Adrenal gland (tissue), 12 donors: Measurements from ENCODE around the gene FAM180A. TPM values are rescaled to one million over a fixed set of nuclear protein-coding genes. Genes with fewer than 3 reads are reported as not detected.

ENCODE experiments used
- DNase-seq, 7 donors: peaks; one replicate each; pipeline ENCODE4 v3.0.0-alpha.2; 2019 to 2020
- H3K27ac ChIP-seq, 5 donors: fragments of 200-600 bp; sonication (generic) in 4 of 5; 1 replicate in 3 of 5; 2 replicates in 2 of 5; pipeline versions ENCODE4 v1.5.1 to v1.8.0; 2016 to 2020; ENCODE audit warnings: mild to moderate bottlenecking in 1 of 5
- H3K27me3 ChIP-seq: fragments of 200-600 bp; 2 replicates; pipeline ENCODE4 v1.8.0; 2021
- H3K36me3 ChIP-seq, 2 donors: fragments of 200-600 bp; replicated peaks in 1 of 2; 1 replicate in 1 of 2; 2 replicates in 1 of 2; pipeline versions ENCODE4 v1.5.1 to v1.8.0; 2018 to 2022
- H3K4me1 ChIP-seq, 2 donors: fragments of 200-600 bp; replicated peaks in 1 of 2; 1 replicate in 1 of 2; 2 replicates in 1 of 2; pipeline versions ENCODE4 v1.5.1 to v1.8.0; 2018 to 2021
- H3K4me3 ChIP-seq, 4 donors: fragments of 200-600 bp; sonication (generic) in 3 of 4; one replicate each; pipeline ENCODE4 v1.5.1; 2016 to 2018
- H3K9me3 ChIP-seq, 3 donors: fragments of 200-600 bp; sonication (generic) in 1 of 3; replicated peaks in 1 of 3; 1 replicate in 2 of 3; 2 replicates in 1 of 3; pipeline versions ENCODE4 v1.5.1 to v1.8.0; 2016 to 2021
- POLR2A ChIP-seq, 2 donors: fragments of 450-650 bp; IDR thresholded peaks; one replicate each; pipeline ENCODE4 v1.6.1; 2017; ENCODE audit warnings: antibody characterized with exemption in 2 of 2, mild to moderate bottlenecking in 2 of 2, moderate library complexity in 1 of 2
- WGBS, 4 donors: extraction: QIAGEN DNeasy Blood & Tissue Kit in 2 of 4; methylation state at CpG; one replicate each; pipeline versions ENCODE4 v1.1.5 to v1.1.7; 2013 to 2017; 5-methylcytosine and 5-hydroxymethylcytosine counted together
- intact Hi-C, 2 donors: fragments of 100-400 bp; cut with DNase I; formaldehyde crosslinking; loops; one replicate each; pipeline versions ENCODE4 v1.14.1 to v1.15.0; 2022 to 2023
- polyA plus RNA-seq, 3 donors: library from polyadenylated mRNA; stranded (reverse); fragments of 200-250 nt in 2 of 3; fragments of 350-450 nt in 1 of 3; fragmentation: Illumina TruSeq in 1 of 3; extraction: RNeasy Lipid Tissue Mini Kit (QIAGEN cat#74804) in 1 of 3; gene quantifications; one replicate each; pipeline ENCODE4 v1.2.3, GENCODE V29; 2013 to 2014
- total RNA-seq, 9 donors: library from RNA; depleted of rRNA in 4 of 9; stranded (reverse); fragments of >200 nt in 4 of 9; fragments of 120-200 nt in 1 of 9; fragmentation: NEBNext Ultra II Directional in 1 of 9; extraction: Animal tissue kit (Norgen Biotek cat#: 25700) in 1 of 9; gene quantifications; one replicate each; pipeline versions ENCODE4 v1.1.0 to v1.2.4, GENCODE V29; 2013 to 2023
- TF ChIP-seq, protein P1 (sequence below), 6 experiments: fragments of 450-650 bp in 4 of 6; fragments of 200-600 bp in 2 of 6; sonication (generic) in 1 of 6; IDR thresholded peaks; 1 replicate in 5 of 6; 2 replicates in 1 of 6; pipeline versions ENCODE4 v1.5.1 to v1.8.0; 2016 to 2021; ENCODE audit warnings: antibody characterized with exemption in 6 of 6, mild to moderate bottlenecking in 2 of 6, moderate library complexity in 1 of 6
- donor health status: healthy with polysubstance abuse.
- donor health status: Bipolar disorder and iron deficiency.
- donor health status: DM: yes; HTN: yes; CAD: no.
- donor health status: DM: no; HTN: no; CAD: no.
- donor health status: DM: no; HTN: no; CAD: no.
- donor health status: DM: yes; HTN: yes; CAD: no.

FAM180A gene
- total and polyA plus RNA-seq, 12 donors: 0.17 to 20.4 (median 4.0) TPM

- Histone ChIP-seq H3K4me3 (no peak overlapping the region), H3K27me3 (no peaks in the 10 kb centered on the region), H3K9me3 (no peaks in the 10 kb centered on the region), H3K4me1 (no peaks in the 10 kb centered on the region), H3K36me3 (no peaks in the 10 kb centered on the region), H3K27ac (peak overlapping the region in 1 of 5 donors; percentile 10)
- TF ChIP-seq POLR2A (IDR thresholded peaks at IDR 0.05): no peak
- TF ChIP-seq, protein P1, sequence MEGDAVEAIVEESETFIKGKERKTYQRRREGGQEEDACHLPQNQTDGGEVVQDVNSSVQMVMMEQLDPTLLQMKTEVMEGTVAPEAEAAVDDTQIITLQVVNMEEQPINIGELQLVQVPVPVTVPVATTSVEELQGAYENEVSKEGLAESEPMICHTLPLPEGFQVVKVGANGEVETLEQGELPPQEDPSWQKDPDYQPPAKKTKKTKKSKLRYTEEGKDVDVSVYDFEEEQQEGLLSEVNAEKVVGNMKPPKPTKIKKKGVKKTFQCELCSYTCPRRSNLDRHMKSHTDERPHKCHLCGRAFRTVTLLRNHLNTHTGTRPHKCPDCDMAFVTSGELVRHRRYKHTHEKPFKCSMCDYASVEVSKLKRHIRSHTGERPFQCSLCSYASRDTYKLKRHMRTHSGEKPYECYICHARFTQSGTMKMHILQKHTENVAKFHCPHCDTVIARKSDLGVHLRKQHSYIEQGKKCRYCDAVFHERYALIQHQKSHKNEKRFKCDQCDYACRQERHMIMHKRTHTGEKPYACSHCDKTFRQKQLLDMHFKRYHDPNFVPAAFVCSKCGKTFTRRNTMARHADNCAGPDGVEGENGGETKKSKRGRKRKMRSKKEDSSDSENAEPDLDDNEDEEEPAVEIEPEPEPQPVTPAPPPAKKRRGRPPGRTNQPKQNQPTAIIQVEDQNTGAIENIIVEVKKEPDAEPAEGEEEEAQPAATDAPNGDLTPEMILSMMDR (IDR thresholded peaks at IDR 0.05): no peak
- no peak for DNase-seq
- WGBS, 4 donors: 59 to 72% (median 61%) methylated on average over 3 of the region's 3 CpGs
- intact Hi-C loops: no loop called here
Observed at GRCh38 chr7:135768064-135768463, 19.5 kb upstream of the FAM180A start.

DNA sequence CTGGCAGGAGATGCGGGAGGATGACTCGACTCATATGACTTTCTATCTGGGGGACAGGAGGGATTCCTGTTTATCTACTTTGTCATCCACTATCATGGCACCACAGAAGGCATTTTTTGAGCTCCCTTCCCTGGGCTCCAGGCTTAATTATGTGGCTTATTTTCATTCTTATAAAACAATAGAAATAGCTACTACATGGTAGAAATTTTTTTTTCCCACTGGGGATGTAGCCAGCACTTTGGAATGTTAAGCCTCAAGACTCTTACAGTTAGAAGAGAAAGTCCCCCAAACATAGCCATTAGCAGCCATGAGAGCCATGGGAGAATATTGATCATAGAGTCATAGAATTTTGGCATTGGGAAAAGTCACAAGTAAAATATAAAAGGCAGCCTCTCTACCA lies 14.6 kb upstream of the FAM180A start:
- Histone ChIP-seq H3K4me3 (no peak overlapping the region), H3K36me3 (no peaks in the 10 kb centered on the region), H3K27me3 (no peaks in the 10 kb centered on the region), H3K9me3 (no peaks in the 10 kb centered on the region), H3K27ac (peak overlapping the region in 1 of 5 donors; percentile 42), H3K4me1 (no peaks in the 10 kb centered on the region)
- no peak for TF ChIP-seq POLR2A (IDR thresholded peaks at IDR 0.05)
- TF ChIP-seq, protein P1 (IDR thresholded peaks at IDR 0.05): no peak
- DNase-seq: no peak
- 77 to 88% (median 85%) methylated on average over 2 of the region's 2 CpGs for WGBS, 4 donors
- intact Hi-C loops: loop anchor here in 1 of 2 donors (5.0 kb wide), 1 partner anchor 354 kb away; no protein-coding TSS in a partner anchor

DNA sequence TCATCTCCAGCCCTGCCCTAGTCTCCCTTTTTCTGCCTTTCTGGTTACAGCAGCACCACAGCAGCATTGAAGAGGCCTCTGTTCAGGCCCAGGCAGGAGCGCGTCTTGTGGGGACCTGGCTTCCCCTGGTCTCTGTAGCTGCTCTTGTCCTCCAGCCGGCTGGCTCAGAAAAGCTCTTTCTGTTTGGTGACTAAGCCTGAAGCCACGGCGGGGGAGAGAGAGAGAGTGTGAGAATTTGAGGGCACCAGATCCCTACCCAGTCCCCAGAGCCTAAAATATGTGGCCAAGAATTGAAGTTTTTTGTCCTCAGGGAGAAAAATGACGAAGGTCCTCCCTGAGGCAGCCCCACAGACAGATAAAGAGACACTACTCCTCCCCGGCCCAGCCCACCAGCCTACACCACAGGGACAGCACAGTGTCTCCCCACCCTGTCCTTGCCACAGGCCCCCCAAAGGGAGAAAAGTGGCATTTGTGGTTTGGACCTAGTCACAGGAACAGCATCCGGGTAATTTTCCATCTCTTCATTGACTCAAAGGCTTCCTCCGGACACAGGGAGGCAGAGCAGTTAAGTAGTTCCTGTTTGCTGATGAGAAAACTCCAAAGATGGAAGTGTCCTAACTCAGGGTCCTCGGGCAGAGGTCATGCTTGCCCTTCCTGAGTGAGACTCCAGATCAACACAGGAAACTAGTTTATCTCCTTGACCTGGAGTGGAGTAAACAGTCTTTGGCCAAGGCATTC lies 13.3 kb upstream of the FAM180A start:
- Histone ChIP-seq H3K27me3 (no peaks in the 10 kb centered on the region), H3K4me3 (no peak overlapping the region), H3K9me3 (no peaks in the 10 kb centered on the region), H3K4me1 (no peaks in the 10 kb centered on the region), H3K27ac (peak overlapping the region in 4 of 5 donors; percentile 4 to 70 (median 51)), H3K36me3 (no peaks in the 10 kb centered on the region)
- TF ChIP-seq POLR2A (IDR thresholded peaks at IDR 0.05): no peak
- TF ChIP-seq, protein P1 (IDR thresholded peaks at IDR 0.05): no peak
- intact Hi-C loops: loop anchor here in 1 of 2 donors (5.0 kb wide), 1 partner anchor 355 kb away; no protein-coding TSS in a partner anchor
- peak in 3 of 7 donors; percentile 34 to 77 (median 37) for DNase-seq
- 58 to 71% (median 64%) methylated on average over 10 of the region's 10 CpGs for WGBS, 4 donors

GRCh38 chr7:135759532-135759931 lies 10.9 kb upstream of the FAM180A start:
- H3K27me3 ChIP-seq: no peaks in the 10 kb centered on the region
- intact Hi-C loops: no loop called here
- no peaks in the 10 kb centered on the region for H3K36me3 ChIP-seq
- H3K4me1 ChIP-seq: no peaks in the 10 kb centered on the region
- H3K9me3 ChIP-seq: no peaks in the 10 kb centered on the region
- H3K4me3 ChIP-seq: no peak overlapping the region
- peak overlapping the region in 1 of 5 donors; percentile 72 for H3K27ac ChIP-seq
- no peak for DNase-seq
- TF ChIP-seq, protein P1 (IDR thresholded peaks at IDR 0.05): no peak
- TF ChIP-seq POLR2A (IDR thresholded peaks at IDR 0.05): no peak
- 72 to 81% (median 73%) methylated on average over 4 of the region's 4 CpGs for WGBS, 4 donors
